Globus pallidus (tissue), 1 donor: ENCODE measurements around the gene RABAC1.
A peak's percentile ranks its signal among the peaks of the same experiment; 100 is the strongest.
"Not testable (repeated sequence)": the region's sequence is repeated elsewhere in the genome, so short reads cannot be mapped to it uniquely, and the experiment has no call there.

ENCODE experiments used
- DNase-seq: peaks from one replicate; pipeline ENCODE4 v3.0.0-alpha.2; 2015; ENCODE audit warnings: low spot score

RABAC1 gene

GRCh38 chr19:41945135-41945766 lies 13.9 kb downstream of the RABAC1 start:
- no peak for DNase-seq

- no peak for DNase-seq
Observed at GRCh38 chr19:41944336-41944735, 14.8 kb downstream of the RABAC1 start.

GRCh38 chr19:41941410-41942202 lies 17.5 kb downstream of the RABAC1 start:
- no peak for DNase-seq

- DNase-seq, result no peak
Observed at GRCh38 chr19:41940731-41941409, 18.3 kb downstream of the RABAC1 start.

- DNase-seq, result no peak
Observed at GRCh38 chr19:41939861-41940730, 19.0 kb downstream of the RABAC1 start.

GRCh38 chr19:41939209-41939608 lies 19.9 kb downstream of the RABAC1 start:
- not testable (repeated sequence) for DNase-seq

GRCh38 chr19:41937525-41938468 lies 21.3 kb downstream of the RABAC1 start:
- DNase-seq, result no peak

- no peak for DNase-seq
Observed at GRCh38 chr19:41936961-41937360, 22.2 kb downstream of the RABAC1 start.

GRCh38 chr19:41936416-41936850 lies 22.7 kb downstream of the RABAC1 start:
- DNase-seq, result no peak

GRCh38 chr19:41935760-41936415 lies 23.2 kb downstream of the RABAC1 start:
- no peak for DNase-seq

GRCh38 chr19:41934849-41935374 lies 24.2 kb downstream of the RABAC1 start:
- DNase-seq, result peak; percentile 43

- no peak for DNase-seq
Observed at GRCh38 chr19:41933693-41934426, 25.3 kb downstream of the RABAC1 start.

GRCh38 chr19:41932720-41933332 lies 26.3 kb downstream of the RABAC1 start:
- no peak for DNase-seq

GRCh38 chr19:41932259-41932719 lies 26.8 kb downstream of the RABAC1 start:
- no peak for DNase-seq

- DNase-seq, result no peak
Observed at GRCh38 chr19:41930926-41931592, 28.1 kb downstream of the RABAC1 start.

GRCh38 chr19:41930322-41930722 lies 28.8 kb downstream of the RABAC1 start:
- DNase-seq, result no peak

GRCh38 chr19:41929536-41930071 lies 29.5 kb downstream of the RABAC1 start:
- no peak for DNase-seq
